Panc1 (cell line): ENCODE results near the gene NOL9. TPM values are rescaled to one million over a fixed set of nuclear protein-coding genes. Genes with fewer than 3 reads are reported as not detected.

Experiments used
- ATAC-seq: fragments of 200-7000 bp; cut with Tn5 transposase; 2 replicates; pipeline ENCODE4 v1.9.1; 2020; ENCODE audit warnings: mild to moderate bottlenecking, moderate library complexity
- BruUV-seq: library from RNA; stranded (reverse); fragments of 400-500 nt; replicated peaks from 2 replicates; lab custom pipeline; 2021; lab: Mats Ljungman, UMichigan
- CTCF ChIA-PET: fragments of 300-600 bp; sonication (Branson Sonifier 250); formaldehyde crosslinking; loops from one replicate; lab custom pipeline; 2022; ENCODE audit warnings: antibody characterized with exemption; lab: Charles Lee
- POLR2A ChIA-PET: fragments of 300-600 bp; sonication (Branson Sonifier 250); formaldehyde crosslinking; loops from one replicate; lab custom pipeline; 2022; ENCODE audit warnings: antibody characterized with exemption; lab: Charles Lee
- DNase-seq: peaks from one replicate; pipeline ENCODE4 v3.0.0-alpha.2; 2010; ENCODE audit warnings: low read depth, low spot score
- H3K27ac ChIP-seq: 2 replicates; pipeline ENCODE4 v1.5.1; 2011; ENCODE audit warnings: mild to moderate bottlenecking, low read length, inconsistent platforms
- H3K27me3 ChIP-seq: fragments of 200-500 bp; sonication (Bioruptor generic); 2 replicates; pipeline ENCODE4 v1.6.0; 2014; ENCODE audit warnings: low read length, inconsistent platforms; ENCODE audit not compliant: control insufficient read depth, insufficient read depth
- H3K36me3 ChIP-seq: fragments of 200-500 bp; sonication (Bioruptor generic); 2 replicates; pipeline ENCODE4 v1.5.1; 2014; ENCODE audit warnings: inconsistent platforms, mild to moderate bottlenecking, low read length, moderate library complexity; ENCODE audit not compliant: control insufficient read depth, insufficient read depth
- H3K4me1 ChIP-seq: 2 replicates; pipeline ENCODE4 v1.5.1; 2011; ENCODE audit warnings: inconsistent platforms, mild to moderate bottlenecking, low read length, moderate library complexity; ENCODE audit not compliant: control insufficient read depth, insufficient read depth
- H3K4me3 ChIP-seq, 2 experiments: 2 replicates each; pipeline ENCODE4 v1.5.1; 2011 to 2012; ENCODE audit warnings: low read depth in 2 of 2, low read length in 2 of 2, mild to moderate bottlenecking in 2 of 2, inconsistent platforms in 1 of 2, moderate library complexity in 1 of 2
- H3K9me3 ChIP-seq: fragments of 200-500 bp; sonication (Bioruptor generic); 2 replicates; pipeline ENCODE4 v1.5.1; 2014; ENCODE audit warnings: low read depth, mild to moderate bottlenecking, inconsistent platforms, low read length, moderate library complexity; ENCODE audit not compliant: control insufficient read depth, insufficient read depth
- POLR2AphosphoS5 ChIP-seq: IDR thresholded peaks from 2 replicates; pipeline ENCODE4 v1.6.1; 2012; ENCODE audit warnings: mild to moderate bottlenecking, low read depth, low read length, moderate library complexity
- SIN3A ChIP-seq: IDR thresholded peaks from 2 replicates; pipeline ENCODE4 v1.6.1; 2012; ENCODE audit warnings: low read depth, mild to moderate bottlenecking, low read length, moderate library complexity, borderline replicate concordance; ENCODE audit not compliant: insufficient read depth
- TCF7L2 ChIP-seq: IDR thresholded peaks from 2 replicates; pipeline ENCODE4 v1.6.1; 2011; ENCODE audit warnings: mild to moderate bottlenecking, low read depth, low read length, inconsistent platforms
- in situ Hi-C: cut with HindIII; loops from 2 replicates; pipeline ENCODE4 v1.10.0; 2016; ENCODE audit warnings: low sequenced_read_pairs, low pct_unique_long_range_greater_than_20kb
- intact Hi-C: fragments of 100-400 bp; cut with micrococcal nuclease; formaldehyde crosslinking; loops from one replicate; pipeline ENCODE4 v1.10.0; 2022; ENCODE audit not compliant: unreplicated experiment
- total RNA-seq: library from RNA; stranded (reverse); gene quantifications from one replicate; pipeline ENCODE4 v1.2.1, GENCODE V29; 2021; ENCODE audit not compliant: unreplicated experiment
- TF ChIP-seq, protein P1 (sequence below), 2 experiments: IDR thresholded peaks; 2 replicates each; pipeline ENCODE4 v1.6.1; 2011 to 2012; ENCODE audit warnings: low read depth in 2 of 2, control low read depth in 1 of 2, low read length in 1 of 2, mild to moderate bottlenecking in 1 of 2, moderate library complexity in 1 of 2; ENCODE audit not compliant: insufficient read depth in 1 of 2
- TF ChIP-seq, protein P2 (sequence below): fragments of 450-650 bp; IDR thresholded peaks from 2 replicates; pipeline ENCODE4 v1.5.1; 2017; ENCODE audit warnings: mild to moderate bottlenecking

NOL9 gene
- total RNA-seq, 1 experiment from 2014 or later: 46.4 TPM

GRCh38 chr1:6544831-6545230 is 9.5 kb downstream of the NOL9 start:
- Histone ChIP-seq H3K27me3 (no peaks in the 10 kb centered on the region), H3K27ac (no peak overlapping the region), H3K9me3 (no peaks in the 10 kb centered on the region), H3K4me3 (no peak overlapping the region), H3K4me1 (no peaks in the 10 kb centered on the region), H3K36me3 (peaks cover 20% of the 10 kb centered on the region)
- BruUV-seq: no TSS peak
- DNase-seq (no peak), ATAC-seq (no peak)
- ChIA-PET POLR2A (no interaction called here), CTCF (no interaction called here)
- no peak for TF ChIP-seq TCF7L2
- TF ChIP-seq, protein P1, sequence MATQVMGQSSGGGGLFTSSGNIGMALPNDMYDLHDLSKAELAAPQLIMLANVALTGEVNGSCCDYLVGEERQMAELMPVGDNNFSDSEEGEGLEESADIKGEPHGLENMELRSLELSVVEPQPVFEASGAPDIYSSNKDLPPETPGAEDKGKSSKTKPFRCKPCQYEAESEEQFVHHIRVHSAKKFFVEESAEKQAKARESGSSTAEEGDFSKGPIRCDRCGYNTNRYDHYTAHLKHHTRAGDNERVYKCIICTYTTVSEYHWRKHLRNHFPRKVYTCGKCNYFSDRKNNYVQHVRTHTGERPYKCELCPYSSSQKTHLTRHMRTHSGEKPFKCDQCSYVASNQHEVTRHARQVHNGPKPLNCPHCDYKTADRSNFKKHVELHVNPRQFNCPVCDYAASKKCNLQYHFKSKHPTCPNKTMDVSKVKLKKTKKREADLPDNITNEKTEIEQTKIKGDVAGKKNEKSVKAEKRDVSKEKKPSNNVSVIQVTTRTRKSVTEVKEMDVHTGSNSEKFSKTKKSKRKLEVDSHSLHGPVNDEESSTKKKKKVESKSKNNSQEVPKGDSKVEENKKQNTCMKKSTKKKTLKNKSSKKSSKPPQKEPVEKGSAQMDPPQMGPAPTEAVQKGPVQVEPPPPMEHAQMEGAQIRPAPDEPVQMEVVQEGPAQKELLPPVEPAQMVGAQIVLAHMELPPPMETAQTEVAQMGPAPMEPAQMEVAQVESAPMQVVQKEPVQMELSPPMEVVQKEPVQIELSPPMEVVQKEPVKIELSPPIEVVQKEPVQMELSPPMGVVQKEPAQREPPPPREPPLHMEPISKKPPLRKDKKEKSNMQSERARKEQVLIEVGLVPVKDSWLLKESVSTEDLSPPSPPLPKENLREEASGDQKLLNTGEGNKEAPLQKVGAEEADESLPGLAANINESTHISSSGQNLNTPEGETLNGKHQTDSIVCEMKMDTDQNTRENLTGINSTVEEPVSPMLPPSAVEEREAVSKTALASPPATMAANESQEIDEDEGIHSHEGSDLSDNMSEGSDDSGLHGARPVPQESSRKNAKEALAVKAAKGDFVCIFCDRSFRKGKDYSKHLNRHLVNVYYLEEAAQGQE (IDR thresholded peaks at IDR 0.05; ENCODE audit: insufficient read depth in 1 of 2, low read depth in 2 of 2, low read length in 1 of 2): no peak
- intact Hi-C loops (no loop called here), in situ Hi-C loops (no loop called here)

- in situ Hi-C loops (no loop called here), intact Hi-C loops (no loop called here)
- no peaks in the 10 kb centered on the region for H3K4me1 ChIP-seq
- POLR2A ChIA-PET: no interaction called here
- DNase-seq (no peak), ATAC-seq (no peak)
- H3K4me3 ChIP-seq: no peak overlapping the region
- CTCF ChIA-PET: no interaction called here
- no peaks in the 10 kb centered on the region for H3K27me3 ChIP-seq
- peaks cover 4% of the 10 kb centered on the region; the same call in 1 of the 2 replicates for H3K36me3 ChIP-seq
- TF ChIP-seq, protein P1 (IDR thresholded peaks at IDR 0.05; ENCODE audit: insufficient read depth in 1 of 2, low read depth in 2 of 2, low read length in 1 of 2): no peak
- no peaks in the 10 kb centered on the region for H3K9me3 ChIP-seq
- no TSS peak for BruUV-seq
- H3K27ac ChIP-seq: no peak overlapping the region
Measured at GRCh38 chr1:6538956-6539355, 15.4 kb downstream of the NOL9 start.

GRCh38 chr1:6536291-6536690 is 18.0 kb downstream of the NOL9 start:
- DNase-seq (no peak), ATAC-seq (no peak)
- no peaks in the 10 kb centered on the region for H3K27me3 ChIP-seq
- no TSS peak for BruUV-seq
- H3K4me3 ChIP-seq: no peak overlapping the region
- peaks cover 15% of the 10 kb centered on the region for H3K36me3 ChIP-seq
- TF ChIP-seq, protein P1 (IDR thresholded peaks at IDR 0.05; ENCODE audit: insufficient read depth in 1 of 2, low read depth in 2 of 2, low read length in 1 of 2): no peak
- no peak for TF ChIP-seq TCF7L2
- TF ChIP-seq, protein P2, sequence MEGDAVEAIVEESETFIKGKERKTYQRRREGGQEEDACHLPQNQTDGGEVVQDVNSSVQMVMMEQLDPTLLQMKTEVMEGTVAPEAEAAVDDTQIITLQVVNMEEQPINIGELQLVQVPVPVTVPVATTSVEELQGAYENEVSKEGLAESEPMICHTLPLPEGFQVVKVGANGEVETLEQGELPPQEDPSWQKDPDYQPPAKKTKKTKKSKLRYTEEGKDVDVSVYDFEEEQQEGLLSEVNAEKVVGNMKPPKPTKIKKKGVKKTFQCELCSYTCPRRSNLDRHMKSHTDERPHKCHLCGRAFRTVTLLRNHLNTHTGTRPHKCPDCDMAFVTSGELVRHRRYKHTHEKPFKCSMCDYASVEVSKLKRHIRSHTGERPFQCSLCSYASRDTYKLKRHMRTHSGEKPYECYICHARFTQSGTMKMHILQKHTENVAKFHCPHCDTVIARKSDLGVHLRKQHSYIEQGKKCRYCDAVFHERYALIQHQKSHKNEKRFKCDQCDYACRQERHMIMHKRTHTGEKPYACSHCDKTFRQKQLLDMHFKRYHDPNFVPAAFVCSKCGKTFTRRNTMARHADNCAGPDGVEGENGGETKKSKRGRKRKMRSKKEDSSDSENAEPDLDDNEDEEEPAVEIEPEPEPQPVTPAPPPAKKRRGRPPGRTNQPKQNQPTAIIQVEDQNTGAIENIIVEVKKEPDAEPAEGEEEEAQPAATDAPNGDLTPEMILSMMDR: no peak
- no peak for TF ChIP-seq POLR2AphosphoS5
- TF ChIP-seq SIN3A: no peak
- ChIA-PET POLR2A (interaction anchor here (1.0 kb wide), 1 partner anchor 14 kb away, joined by 5 read pairs; no protein-coding TSS in a partner anchor), CTCF (no interaction called here)
- H3K9me3 ChIP-seq: no peaks in the 10 kb centered on the region
- intact Hi-C loops (no loop called here), in situ Hi-C loops (no loop called here)
- no peak overlapping the region for H3K27ac ChIP-seq
- H3K4me1 ChIP-seq: no peaks in the 10 kb centered on the region
